Tibial nerve (tissue), 4 donors: ENCODE data around the gene PREX1.

Source experiments
- EP300 ChIP-seq, 2 donors: sonication (generic); formaldehyde crosslinking; IDR thresholded peaks; one replicate each; pipeline ENCODE4 v1.6.1; 2017; ENCODE audit warnings: antibody characterized with exemption in 2 of 2, mild to moderate bottlenecking in 1 of 2
- POLR2A ChIP-seq, 2 donors: fragments of 450-650 bp; IDR thresholded peaks; one replicate each; pipeline ENCODE4 v1.6.1; 2017; ENCODE audit warnings: antibody characterized with exemption in 2 of 2, mild to moderate bottlenecking in 2 of 2, moderate library complexity in 2 of 2
- TF ChIP-seq, protein P1 (sequence below), 5 experiments: fragments of 200-600 bp in 3 of 5; fragments of 450-650 bp in 2 of 5; sonication (generic) in 3 of 5; IDR thresholded peaks; one replicate each; pipeline ENCODE4 v1.5.1; 2016 to 2019; ENCODE audit warnings: antibody characterized with exemption in 5 of 5, mild to moderate bottlenecking in 3 of 5, moderate library complexity in 2 of 5

DNA sequence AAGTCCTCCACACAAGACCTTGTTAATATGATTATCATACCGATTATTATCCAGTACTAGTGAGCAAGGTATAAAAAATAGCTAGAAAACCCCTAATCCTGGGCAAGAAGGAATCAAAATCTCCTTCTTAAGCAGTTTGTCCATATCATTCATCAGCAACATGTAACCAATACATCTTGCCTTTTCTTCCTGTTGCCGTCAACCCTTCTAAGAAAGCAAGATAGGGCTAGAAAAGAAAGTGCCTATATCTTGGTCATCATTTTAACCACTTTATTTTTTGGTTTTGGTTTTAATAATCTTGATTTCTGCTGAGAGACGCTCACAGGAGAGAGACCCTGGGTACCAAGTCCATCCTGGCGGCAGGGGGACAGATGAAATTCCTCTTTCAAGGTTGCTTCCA, 27.2 kb upstream of the PREX1 start:
- TF ChIP-seq, protein P1, sequence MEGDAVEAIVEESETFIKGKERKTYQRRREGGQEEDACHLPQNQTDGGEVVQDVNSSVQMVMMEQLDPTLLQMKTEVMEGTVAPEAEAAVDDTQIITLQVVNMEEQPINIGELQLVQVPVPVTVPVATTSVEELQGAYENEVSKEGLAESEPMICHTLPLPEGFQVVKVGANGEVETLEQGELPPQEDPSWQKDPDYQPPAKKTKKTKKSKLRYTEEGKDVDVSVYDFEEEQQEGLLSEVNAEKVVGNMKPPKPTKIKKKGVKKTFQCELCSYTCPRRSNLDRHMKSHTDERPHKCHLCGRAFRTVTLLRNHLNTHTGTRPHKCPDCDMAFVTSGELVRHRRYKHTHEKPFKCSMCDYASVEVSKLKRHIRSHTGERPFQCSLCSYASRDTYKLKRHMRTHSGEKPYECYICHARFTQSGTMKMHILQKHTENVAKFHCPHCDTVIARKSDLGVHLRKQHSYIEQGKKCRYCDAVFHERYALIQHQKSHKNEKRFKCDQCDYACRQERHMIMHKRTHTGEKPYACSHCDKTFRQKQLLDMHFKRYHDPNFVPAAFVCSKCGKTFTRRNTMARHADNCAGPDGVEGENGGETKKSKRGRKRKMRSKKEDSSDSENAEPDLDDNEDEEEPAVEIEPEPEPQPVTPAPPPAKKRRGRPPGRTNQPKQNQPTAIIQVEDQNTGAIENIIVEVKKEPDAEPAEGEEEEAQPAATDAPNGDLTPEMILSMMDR (IDR thresholded peaks at IDR 0.05) = no peak
- TF ChIP-seq POLR2A (IDR thresholded peaks at IDR 0.05) (no peak), EP300 (IDR thresholded peaks at IDR 0.05) (no peak)
